ENCODE measurements around the gene PRG2. TPM values are rescaled to one million over a fixed set of nuclear protein-coding genes. Genes with fewer than 3 reads are reported as not detected.

The PRG2 gene
- total and polyA plus RNA-seq, 2 of the 4 experiments (the other 2 are of a cell fraction), result not detected

GRCh38 chr11:57426929-57427726 lies 36.7 kb upstream of the PRG2 start, which contains the start of gene SLC43A3:
SLC43A3 (minus strand) TSS chr11:57427121; CDS start chr11:57426172, 949 bp downstream.
- intact Hi-C loops (cut with micrococcal nuclease), result no loop called here
- Histone ChIP-seq H2BK5ac (ENCODE audit: low read depth, low read length, poor library complexity, severe bottlenecking) (peak within 1 kb of the TSS; percentile 94), H3K4me1 (ENCODE audit: control insufficient read depth, insufficient read depth, low read length) (peaks cover 33% of the 10 kb centered on the region), H3K56ac (ENCODE audit: extremely low read depth, insufficient read depth, low read length) (peak within 1 kb of the TSS; percentile 68; the same call in 1 of the 2 replicates), H4K91ac (ENCODE audit: insufficient read depth, low read depth, low read length) (peak within 1 kb of the TSS; percentile 94), H2AFZ (replicated peaks; ENCODE audit: low read length, poor library complexity) (peak within 1 kb of the TSS; percentile 88), H2AK9ac (replicated peaks; ENCODE audit: low read depth, low read length, poor library complexity) (peak within 1 kb of the TSS; percentile 95), H2BK20ac (ENCODE audit: low read depth, low read length) (peak within 1 kb of the TSS; percentile 87), H3K9me1 (ENCODE audit: insufficient read depth, low read length) (peaks cover 18% of the 10 kb centered on the region), H3K79me1 (ENCODE audit: low read depth in 1 of 2, low read length in 2 of 2) (peaks cover 6 to 23% of the 10 kb centered on the region in 2 experiments; a peak in 3 of 4 replicates), H3K18ac (ENCODE audit: low read depth, low read length) (peak within 1 kb of the TSS; percentile 99), H3K4me2 (ENCODE audit: low read depth, low read length) (peak within 1 kb of the TSS; percentile 89), H3K9me3 (ENCODE audit: control insufficient read depth, insufficient read depth, low read length) (no peaks in the 10 kb centered on the region), H3K36me3 (ENCODE audit: control insufficient read depth, insufficient read depth, low read length) (0 out of 2 replicates have a peak, but pooled peaks cover 3% of the 10 kb centered on the region), H3K14ac (replicated peaks; ENCODE audit: low read depth, low read length) (peak within 1 kb of the TSS; percentile 86), H3K4ac (ENCODE audit: low read depth, low read length) (peak within 1 kb of the TSS; percentile 91), H2AK5ac (ENCODE audit: low read depth, low read length) (peak within 1 kb of the TSS; percentile 98), H3K23ac (ENCODE audit: low read depth, low read length) (peak within 1 kb of the TSS; percentile 95), H2BK120ac (ENCODE audit: low read depth, low read length) (peak within 1 kb of the TSS; percentile 88), H3K27ac (ENCODE audit: insufficient read depth, low read length) (peak within 1 kb of the TSS; percentile 97), H3K4me3 (ENCODE audit: insufficient read depth, low read depth, low read length) (peak within 1 kb of the TSS; percentile 33), H4K20me1 (ENCODE audit: insufficient read depth, low read length) (0 out of 2 replicates have a peak, but pooled peaks cover 4% of the 10 kb centered on the region), H4K5ac (ENCODE audit: low read depth, low read length) (peak within 1 kb of the TSS; percentile 99), H4K8ac (ENCODE audit: low read depth in 2 of 2, low read length in 2 of 2) (peak within 1 kb of the TSS; percentile 53 to 90), H2BK15ac (ENCODE audit: low read depth, low read length) (peak within 1 kb of the TSS; percentile 75; the same call in 2 of the 3 replicates), H3K27me3 (ENCODE audit: control insufficient read depth, insufficient read depth, low read length) (no peaks in the 10 kb centered on the region), H3K9ac (ENCODE audit: low read depth, low read length) (peak within 1 kb of the TSS; percentile 80)
- BruUV-seq (replicated peaks), result no TSS peak
- dilution Hi-C loops (cut with HindIII; ENCODE audit: low sequenced_read_pairs, unreplicated experiment), result no loop called here
- in situ Hi-C loops (cut with MboI; ENCODE audit: low sequenced_read_pairs), result no loop called here
- ATAC-seq (ENCODE audit: low read depth), result peak; percentile 77
- CTCF ChIA-PET, result interaction anchor here (0.6 to 1.1 kb wide), 3 partner anchors 9 to 29 kb away, joined by 3 to 10 read pairs (median 4); no protein-coding TSS in a partner anchor
- peak; percentile 82 for DNase-seq
- POLR2A ChIA-PET (ENCODE audit: unreplicated experiment), result no interaction called here
- TF ChIP-seq CEBPB (IDR thresholded peaks at IDR 0.05; ENCODE audit: low read depth, low read length), result no peak
- peak; percentile 61; the same call in 1 of the 2 replicates for TF ChIP-seq MAZ (IDR thresholded peaks at IDR 0.05; ENCODE audit: borderline replicate concordance, low read depth, low read length)
- TF ChIP-seq BHLHE40 (IDR thresholded peaks at IDR 0.05; ENCODE audit: low read depth, low read length), result peak; percentile 50; the same call in 1 of the 2 replicates
- no peak for TF ChIP-seq POLR2A (IDR thresholded peaks at IDR 0.05; ENCODE audit: low read depth, low read length)
- no peak for TF ChIP-seq RFX5 (IDR thresholded peaks at IDR 0.05; ENCODE audit: low read depth, low read length)
- no peak for TF ChIP-seq SMC3 (IDR thresholded peaks at IDR 0.05; ENCODE audit: low read depth, low read length)
- TF ChIP-seq RAD21 (IDR thresholded peaks at IDR 0.05; ENCODE audit: low read length), result no peak
- TF ChIP-seq MXI1 (IDR thresholded peaks at IDR 0.05; ENCODE audit: borderline replicate concordance, low read depth, low read length), result no peak
- TF ChIP-seq, protein P1, sequence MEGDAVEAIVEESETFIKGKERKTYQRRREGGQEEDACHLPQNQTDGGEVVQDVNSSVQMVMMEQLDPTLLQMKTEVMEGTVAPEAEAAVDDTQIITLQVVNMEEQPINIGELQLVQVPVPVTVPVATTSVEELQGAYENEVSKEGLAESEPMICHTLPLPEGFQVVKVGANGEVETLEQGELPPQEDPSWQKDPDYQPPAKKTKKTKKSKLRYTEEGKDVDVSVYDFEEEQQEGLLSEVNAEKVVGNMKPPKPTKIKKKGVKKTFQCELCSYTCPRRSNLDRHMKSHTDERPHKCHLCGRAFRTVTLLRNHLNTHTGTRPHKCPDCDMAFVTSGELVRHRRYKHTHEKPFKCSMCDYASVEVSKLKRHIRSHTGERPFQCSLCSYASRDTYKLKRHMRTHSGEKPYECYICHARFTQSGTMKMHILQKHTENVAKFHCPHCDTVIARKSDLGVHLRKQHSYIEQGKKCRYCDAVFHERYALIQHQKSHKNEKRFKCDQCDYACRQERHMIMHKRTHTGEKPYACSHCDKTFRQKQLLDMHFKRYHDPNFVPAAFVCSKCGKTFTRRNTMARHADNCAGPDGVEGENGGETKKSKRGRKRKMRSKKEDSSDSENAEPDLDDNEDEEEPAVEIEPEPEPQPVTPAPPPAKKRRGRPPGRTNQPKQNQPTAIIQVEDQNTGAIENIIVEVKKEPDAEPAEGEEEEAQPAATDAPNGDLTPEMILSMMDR (conservative IDR thresholded peaks at IDR 0.05; ENCODE audit: low read depth, low read length), result no peak
- WGBS, 2 experiments (ENCODE audit: extremely low coverage in 2 of 2, insufficient read length in 1 of 2), result 1% methylated on average over 14 of the region's 39 CpGs; no CpG with 5 or more reads in 1 of the 2 experiments
